AG04450 (cell line): Measurements from ENCODE around the gene EFCAB11. TPM values are rescaled to one million over a fixed set of nuclear protein-coding genes. Genes with fewer than 3 reads are reported as not detected.

Experiments used
- CTCF ChIA-PET: fragments of 300-600, 350-600 bp; formaldehyde crosslinking; extraction: SDS; loops from one replicate; lab custom pipeline; 2022; ENCODE audit warnings: antibody characterized with exemption, inconsistent platforms; lab: Charles Lee
- POLR2A ChIA-PET: fragments of 350-600 bp; formaldehyde crosslinking; extraction: SDS; loops from one replicate; lab custom pipeline; 2021; ENCODE audit warnings: antibody characterized with exemption, inconsistent platforms; lab: Yijun Ruan, JAX
- DNase-seq: peaks from one replicate; pipeline ENCODE4 v3.0.0-alpha.2; 2011; ENCODE audit warnings: low read depth, low spot score
- H3K27ac ChIP-seq: one replicate; pipeline ENCODE4 v1.5.1; 2012; ENCODE audit warnings: low read depth, low read length, control low read depth
- H3K27me3 ChIP-seq: one replicate; pipeline ENCODE4 v1.6.0; 2012; ENCODE audit warnings: low read length; ENCODE audit not compliant: control insufficient read depth, insufficient read depth
- H3K4me3 ChIP-seq: 2 replicates; pipeline ENCODE4 v1.5.1; 2011; ENCODE audit warnings: mild to moderate bottlenecking, low read depth, low read length, control low read depth
- H3K9me3 ChIP-seq: 2 replicates; pipeline ENCODE4 v1.5.1; 2012; ENCODE audit warnings: low read length; ENCODE audit not compliant: control insufficient read depth, insufficient read depth
- CTCF ChIP-seq: IDR thresholded peaks from 2 replicates; pipeline ENCODE4 v1.5.1; 2011; ENCODE audit warnings: low read depth, low read length, control low read depth, inconsistent platforms
- polyA plus RNA-seq: library from polyadenylated mRNA; depleted of rRNA; stranded (reverse); fragments of >200 nt; gene quantifications from 2 replicates; pipeline ENCODE4 v1.2.3, GENCODE V29; 2011

The EFCAB11 gene
- polyA plus RNA-seq, 1 experiment, result 5.9 TPM

DNA sequence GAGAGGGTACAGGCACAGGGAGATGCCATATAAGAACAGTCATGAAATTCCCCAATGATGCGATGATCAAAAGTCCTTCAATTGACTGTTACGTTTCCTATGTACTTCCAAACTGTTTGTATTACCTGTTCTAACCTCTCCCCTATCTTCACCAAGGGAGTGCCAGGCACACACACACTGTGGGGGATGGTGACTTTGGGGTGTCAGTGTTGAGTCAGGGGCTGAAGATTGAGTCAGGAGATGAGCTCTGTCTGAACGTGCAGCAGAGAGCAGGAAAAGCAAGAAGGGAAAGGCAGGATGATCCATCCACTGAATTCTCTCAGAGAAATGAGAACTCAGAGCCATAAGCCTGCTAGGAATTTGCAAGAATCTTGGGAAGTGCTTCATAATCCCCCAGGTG lies 153.4 kb downstream of the EFCAB11 start:
- CTCF ChIA-PET, result no interaction called here
- Histone ChIP-seq H3K27me3 (no peaks in the 10 kb centered on the region), H3K27ac (no peak overlapping the region), H3K9me3 (no peaks in the 10 kb centered on the region), H3K4me3 (no peak overlapping the region)
- POLR2A ChIA-PET, result no interaction called here
- no peak for TF ChIP-seq CTCF
- no peak for DNase-seq

DNA sequence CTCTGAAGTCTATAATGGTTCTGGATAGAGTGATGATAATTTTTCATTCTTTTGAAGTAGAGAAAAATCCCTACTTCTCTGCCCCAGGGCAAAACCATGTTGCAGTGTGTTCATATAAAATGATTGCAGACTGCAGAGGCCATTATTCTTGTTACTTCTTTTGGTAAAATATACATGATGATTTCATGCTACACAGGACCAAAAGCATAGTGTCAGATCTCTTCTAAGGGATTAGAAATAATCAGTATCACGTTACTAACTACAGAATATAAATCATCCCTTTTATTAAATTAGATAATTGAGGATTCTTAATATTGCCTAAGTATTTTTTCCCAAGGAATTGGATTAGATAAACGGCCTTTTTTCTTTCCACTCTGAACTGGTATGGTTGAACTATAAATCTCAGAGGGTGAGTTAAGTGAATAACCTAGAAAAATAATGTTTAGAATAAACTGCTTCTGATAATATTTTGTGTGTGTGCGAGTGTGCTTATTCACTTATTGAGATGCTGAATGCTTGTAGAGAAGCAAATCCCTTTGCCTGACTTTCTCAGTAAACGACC lies 156.2 kb downstream of the EFCAB11 start:
- CTCF ChIA-PET, result interaction anchor here (0.6 kb wide), 1 partner anchor 480 kb away, joined by 3 read pairs; no protein-coding TSS in a partner anchor
- Histone ChIP-seq H3K27ac (no peak overlapping the region), H3K27me3 (no peaks in the 10 kb centered on the region), H3K4me3 (no peak overlapping the region), H3K9me3 (no peaks in the 10 kb centered on the region)
- POLR2A ChIA-PET, result no interaction called here
- no peak for DNase-seq
- TF ChIP-seq CTCF, result no peak

- Histone ChIP-seq H3K27ac (no peak overlapping the region), H3K4me3 (no peak overlapping the region), H3K27me3 (no peaks in the 10 kb centered on the region), H3K9me3 (no peaks in the 10 kb centered on the region)
- CTCF ChIA-PET, result no interaction called here
- no peak for TF ChIP-seq CTCF
- POLR2A ChIA-PET, result no interaction called here
- DNase-seq, result no peak
Measured at GRCh38 chr14:89797148-89797547, 157.4 kb downstream of the EFCAB11 start.

- TF ChIP-seq CTCF, result no peak
- no peak for DNase-seq
- ChIA-PET CTCF (no interaction called here), POLR2A (no interaction called here)
- Histone ChIP-seq H3K27ac (no peak overlapping the region), H3K9me3 (no peaks in the 10 kb centered on the region), H3K27me3 (no peaks in the 10 kb centered on the region), H3K4me3 (no peak overlapping the region)
Measured at GRCh38 chr14:89794096-89794495, 160.4 kb downstream of the EFCAB11 start.

- CTCF ChIA-PET, result no interaction called here
- no peak for TF ChIP-seq CTCF
- H3K4me3 ChIP-seq, result no peak overlapping the region
- H3K27ac ChIP-seq, result no peak overlapping the region
- DNase-seq, result no peak
- H3K9me3 ChIP-seq, result no peaks in the 10 kb centered on the region; the same call in 1 of the 2 replicates
- no peaks in the 10 kb centered on the region for H3K27me3 ChIP-seq
- POLR2A ChIA-PET, result interaction anchor here (0.6 kb wide), 1 partner anchor 253 kb away, joined by 3 read pairs; no protein-coding TSS in a partner anchor
Measured at GRCh38 chr14:89793367-89793716, 161.2 kb downstream of the EFCAB11 start.
